ENCODE results near the gene TEX2. TPM values are rescaled to one million over a fixed set of nuclear protein-coding genes. Genes with fewer than 3 reads are reported as not detected.

The TEX2 gene
- total RNA-seq, 6 donors from 2014 or later: 42.3 to 96.1 (median 53.4) TPM

DNA sequence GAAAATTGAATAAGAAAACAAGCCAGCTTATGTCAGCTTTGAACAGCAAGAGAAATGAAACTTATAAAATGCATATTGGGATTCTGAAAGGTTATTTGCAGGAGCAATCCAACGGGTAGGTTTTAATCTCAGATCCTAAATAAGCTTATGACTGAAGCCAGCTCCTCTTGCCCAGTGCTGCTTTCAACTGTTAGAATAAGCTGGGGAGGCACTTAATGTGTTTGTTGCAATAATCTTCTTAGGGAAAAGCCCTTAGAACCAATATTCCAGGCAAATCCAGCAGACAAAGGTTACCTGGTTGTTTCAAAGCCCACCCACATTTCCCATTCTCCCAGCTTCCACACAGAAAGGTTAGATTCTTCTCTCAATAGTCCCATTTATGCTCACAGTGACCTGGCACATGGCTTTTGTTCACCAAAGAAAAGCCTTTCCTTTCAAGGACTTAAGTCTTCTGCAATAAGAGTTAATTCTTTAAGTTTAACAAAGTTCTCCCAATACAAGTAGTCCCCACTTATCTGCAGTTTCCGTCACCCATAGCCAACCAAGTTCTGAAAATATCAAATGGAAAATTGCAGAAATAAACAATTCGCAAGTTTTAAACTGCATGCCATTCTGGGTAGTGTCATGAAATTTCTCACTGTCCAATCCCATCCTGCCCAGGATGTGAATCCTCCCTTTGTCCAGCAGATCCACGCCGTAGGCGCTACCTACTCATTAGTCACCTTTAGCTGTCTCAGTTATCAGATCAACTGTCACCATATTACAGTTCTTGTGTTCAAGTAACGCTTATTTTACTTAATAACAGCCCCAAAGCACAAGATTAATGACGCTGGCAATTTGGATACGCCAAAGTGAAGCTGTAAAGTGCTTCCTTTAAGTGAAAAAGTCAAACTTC is 5.9 kb downstream of the TEX2 start:
- no peak for ATAC-seq (ENCODE audit: low FRiP score in 2 of 2)
- H3K27me3 ChIP-seq: no peaks in the 10 kb centered on the region
- H3K36me3 ChIP-seq: no peaks in the 10 kb centered on the region
- no peak overlapping the region for H3K4me3 ChIP-seq
- peaks cover 13 to 33% (median 29%) of the 10 kb centered on the region in 4 donors for H3K4me1 ChIP-seq
- 79 to 88% methylated on average over 9 of the region's 9 CpGs for WGBS, 2 donors
- TF ChIP-seq POLR2AphosphoS5 (IDR thresholded peaks at IDR 0.05): no peak
- no peak overlapping the region for H3K27ac ChIP-seq
- H3K9me3 ChIP-seq: no peaks in the 10 kb centered on the region
- no peak for DNase-seq

DNA sequence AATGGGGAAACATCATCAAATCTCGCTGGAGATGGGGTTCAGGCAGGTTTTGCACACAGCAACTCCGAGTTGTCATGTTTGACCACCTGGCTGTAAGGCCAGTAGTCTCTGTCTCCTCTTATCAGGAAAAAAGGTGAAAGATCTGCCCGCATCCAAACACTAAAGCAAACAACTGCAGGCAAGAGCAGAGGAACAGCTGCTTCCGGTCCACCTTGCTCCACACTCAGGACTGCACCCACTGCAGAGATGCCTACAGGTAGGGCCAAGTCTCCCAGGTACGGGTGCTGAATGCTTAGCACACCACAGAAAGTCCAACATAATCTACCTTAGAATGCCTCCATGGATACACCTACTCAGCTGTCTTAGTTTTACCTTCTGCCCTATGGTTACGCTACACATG is 7.3 kb downstream of the TEX2 start:
- Histone ChIP-seq H3K4me1 (peaks cover 9 to 19% (median 16%) of the 10 kb centered on the region in 4 donors), H3K9me3 (no peaks in the 10 kb centered on the region), H3K27me3 (no peaks in the 10 kb centered on the region), H3K4me3 (no peak overlapping the region), H3K27ac (no peak overlapping the region), H3K36me3 (no peaks in the 10 kb centered on the region)
- TF ChIP-seq POLR2AphosphoS5 (IDR thresholded peaks at IDR 0.05) (no peak), EP300 (IDR thresholded peaks at IDR 0.05) (no peak), POLR2A (IDR thresholded peaks at IDR 0.05) (no peak)
- TF ChIP-seq, protein P1, sequence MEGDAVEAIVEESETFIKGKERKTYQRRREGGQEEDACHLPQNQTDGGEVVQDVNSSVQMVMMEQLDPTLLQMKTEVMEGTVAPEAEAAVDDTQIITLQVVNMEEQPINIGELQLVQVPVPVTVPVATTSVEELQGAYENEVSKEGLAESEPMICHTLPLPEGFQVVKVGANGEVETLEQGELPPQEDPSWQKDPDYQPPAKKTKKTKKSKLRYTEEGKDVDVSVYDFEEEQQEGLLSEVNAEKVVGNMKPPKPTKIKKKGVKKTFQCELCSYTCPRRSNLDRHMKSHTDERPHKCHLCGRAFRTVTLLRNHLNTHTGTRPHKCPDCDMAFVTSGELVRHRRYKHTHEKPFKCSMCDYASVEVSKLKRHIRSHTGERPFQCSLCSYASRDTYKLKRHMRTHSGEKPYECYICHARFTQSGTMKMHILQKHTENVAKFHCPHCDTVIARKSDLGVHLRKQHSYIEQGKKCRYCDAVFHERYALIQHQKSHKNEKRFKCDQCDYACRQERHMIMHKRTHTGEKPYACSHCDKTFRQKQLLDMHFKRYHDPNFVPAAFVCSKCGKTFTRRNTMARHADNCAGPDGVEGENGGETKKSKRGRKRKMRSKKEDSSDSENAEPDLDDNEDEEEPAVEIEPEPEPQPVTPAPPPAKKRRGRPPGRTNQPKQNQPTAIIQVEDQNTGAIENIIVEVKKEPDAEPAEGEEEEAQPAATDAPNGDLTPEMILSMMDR (IDR thresholded peaks at IDR 0.05): no peak
- DNase-seq (no peak), ATAC-seq (ENCODE audit: low FRiP score in 2 of 2) (no peak)
- WGBS, 2 donors: 94 to 98% methylated on average over 4 to 6 of the region's 6 CpGs

DNA sequence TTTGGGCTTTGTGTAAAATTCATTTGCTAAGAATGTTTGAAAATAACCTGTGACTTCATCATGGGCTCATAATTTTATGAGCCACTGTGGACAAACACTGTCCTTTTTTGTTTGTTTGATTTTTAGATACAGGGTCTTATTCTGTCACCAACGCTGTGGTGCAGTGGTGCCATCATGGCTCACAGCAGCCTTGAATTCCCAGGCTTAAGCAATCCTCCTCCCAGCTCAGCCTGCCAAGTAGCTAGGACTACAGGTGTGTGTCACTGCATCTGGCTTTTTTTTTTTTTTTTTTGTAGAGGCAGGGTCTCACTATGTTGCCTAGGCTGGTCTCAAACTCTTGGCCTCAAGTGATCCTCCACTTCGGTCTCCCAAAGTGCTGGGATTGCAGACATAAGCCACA is 8.3 kb downstream of the TEX2 start:
- TF ChIP-seq, protein P1 (IDR thresholded peaks at IDR 0.05): no peak
- TF ChIP-seq EP300 (IDR thresholded peaks at IDR 0.05): no peak
- no peak for TF ChIP-seq POLR2AphosphoS5 (IDR thresholded peaks at IDR 0.05)
- Histone ChIP-seq H3K36me3 (no peaks in the 10 kb centered on the region), H3K4me1 (peaks cover 0 to 9% (median 6%) of the 10 kb centered on the region in 4 donors), H3K9me3 (no peaks in the 10 kb centered on the region), H3K4me3 (no peak overlapping the region), H3K27me3 (no peaks in the 10 kb centered on the region), H3K27ac (no peak overlapping the region)
- ATAC-seq (ENCODE audit: low FRiP score in 2 of 2) (no peak), DNase-seq (no peak)
- WGBS, 2 donors: 83 to 84% methylated on average over 2 of the region's 2 CpGs

DNA sequence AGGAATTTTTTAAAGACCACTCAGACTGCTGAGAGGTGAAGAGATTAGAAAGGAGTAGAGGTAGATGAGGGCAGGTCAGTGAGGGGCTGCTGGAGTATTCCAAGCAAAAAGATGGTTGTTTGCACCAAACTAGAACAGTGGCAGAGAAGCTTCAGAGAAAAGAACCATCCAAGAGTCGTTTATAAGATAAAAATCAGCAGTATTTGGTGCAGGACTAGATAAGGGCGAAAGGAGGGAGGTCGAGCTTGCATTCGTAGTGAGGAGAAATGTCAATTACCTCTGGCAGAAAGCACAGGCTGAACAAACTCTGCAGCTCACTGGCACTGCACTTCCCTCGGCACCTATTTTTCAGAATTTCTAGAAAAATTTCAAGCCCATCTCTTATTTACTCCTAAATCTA is 9.6 kb downstream of the TEX2 start:
- Histone ChIP-seq H3K4me3 (no peak overlapping the region), H3K27ac (no peak overlapping the region), H3K9me3 (no peaks in the 10 kb centered on the region), H3K4me1 (peaks cover 0 to 6% (median 2%) of the 10 kb centered on the region in 4 donors), H3K27me3 (no peaks in the 10 kb centered on the region), H3K36me3 (no peaks in the 10 kb centered on the region)
- WGBS, 2 donors: 77 to 79% methylated on average over 5 of the region's 5 CpGs
- TF ChIP-seq POLR2AphosphoS5 (IDR thresholded peaks at IDR 0.05): no peak
- no peak for TF ChIP-seq POLR2A (IDR thresholded peaks at IDR 0.05)
- TF ChIP-seq EP300 (IDR thresholded peaks at IDR 0.05): no peak
- TF ChIP-seq, protein P1 (IDR thresholded peaks at IDR 0.05): no peak
- DNase-seq: no peak
- ATAC-seq (ENCODE audit: low FRiP score in 2 of 2): no peak

DNA sequence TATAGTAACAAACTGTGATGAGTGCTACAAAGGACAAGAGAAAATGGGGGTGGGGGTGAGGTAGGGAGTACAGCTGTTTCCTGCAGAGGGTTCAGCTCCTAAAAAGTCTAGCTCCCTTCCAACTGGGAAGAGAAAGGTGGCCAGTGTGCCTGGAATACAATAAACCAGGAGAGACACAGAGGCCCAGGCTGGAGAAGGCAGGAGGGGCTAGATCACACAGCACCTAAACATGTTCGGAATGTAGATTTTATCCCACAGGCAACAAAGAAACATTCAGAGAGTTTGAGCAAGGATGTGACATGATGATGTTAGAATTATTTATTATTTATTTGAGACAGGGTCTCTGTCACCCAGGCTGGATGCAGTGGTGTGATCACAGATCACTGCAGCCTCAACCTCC is 10.2 kb downstream of the TEX2 start:
- Histone ChIP-seq H3K9me3 (no peaks in the 10 kb centered on the region), H3K4me1 (peaks cover 0 to 6% (median 2%) of the 10 kb centered on the region in 4 donors), H3K27me3 (no peaks in the 10 kb centered on the region), H3K4me3 (no peak overlapping the region), H3K36me3 (no peaks in the 10 kb centered on the region), H3K27ac (no peak overlapping the region)
- DNase-seq (no peak), ATAC-seq (ENCODE audit: low FRiP score in 2 of 2) (no peak)
- WGBS, 2 donors: 92 to 100% methylated on average over 1 of the region's 1 CpG
- TF ChIP-seq POLR2AphosphoS5 (IDR thresholded peaks at IDR 0.05): no peak
- no peak for TF ChIP-seq POLR2A (IDR thresholded peaks at IDR 0.05)
- TF ChIP-seq EP300 (IDR thresholded peaks at IDR 0.05): no peak
- TF ChIP-seq, protein P1 (IDR thresholded peaks at IDR 0.05): no peak
